Stimulated activated CD8-positive, alpha-beta memory T cell treated with anti-CD3 and anti-CD28 coated beads, Interleukin-4, amount 100 ng/mL, for 4 hours (primary cell): ENCODE results near the gene PPM1D.
"Not testable (repeated sequence)": the region's sequence is repeated elsewhere in the genome, so short reads cannot be mapped to it uniquely, and the experiment has no call there.

ENCODE experiments used
- DNase-seq, 2 donors: peaks; one replicate each; pipeline ENCODE4 v3.0.0-alpha.2; 2020; ENCODE audit warnings: low read depth in 2 of 2, low spot score in 1 of 2

Gene PPM1D

GRCh38 chr17:60664022-60664421 lies 64.0 kb downstream of the PPM1D start:
- no peak for DNase-seq

GRCh38 chr17:60665602-60666001 lies 65.6 kb downstream of the PPM1D start:
- no peak for DNase-seq

GRCh38 chr17:60668741-60669140 lies 68.7 kb downstream of the PPM1D start:
- DNase-seq: not testable (repeated sequence)

GRCh38 chr17:60671482-60671881 lies 71.5 kb downstream of the PPM1D start:
- no peak for DNase-seq

DNA sequence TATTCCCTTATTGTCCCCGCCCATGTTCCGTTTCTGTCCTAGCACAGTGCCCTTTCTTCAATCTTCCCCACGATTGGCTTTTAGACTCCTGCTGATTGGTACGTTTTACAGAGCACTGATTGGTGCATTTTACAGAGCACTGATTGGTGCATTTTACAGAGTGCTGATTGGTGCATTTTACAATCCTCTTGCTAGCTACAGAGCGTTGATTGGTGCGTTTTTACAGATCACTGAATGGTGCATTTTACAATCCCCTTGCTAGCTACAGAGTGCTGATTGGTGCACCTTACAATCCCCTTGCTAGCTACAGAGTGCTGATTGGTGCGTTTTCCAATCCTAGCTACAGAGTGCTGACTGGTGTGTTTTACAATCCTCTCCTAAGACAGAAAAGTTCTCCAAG lies 74.6 kb downstream of the PPM1D start:
- not testable (repeated sequence) for DNase-seq

DNA sequence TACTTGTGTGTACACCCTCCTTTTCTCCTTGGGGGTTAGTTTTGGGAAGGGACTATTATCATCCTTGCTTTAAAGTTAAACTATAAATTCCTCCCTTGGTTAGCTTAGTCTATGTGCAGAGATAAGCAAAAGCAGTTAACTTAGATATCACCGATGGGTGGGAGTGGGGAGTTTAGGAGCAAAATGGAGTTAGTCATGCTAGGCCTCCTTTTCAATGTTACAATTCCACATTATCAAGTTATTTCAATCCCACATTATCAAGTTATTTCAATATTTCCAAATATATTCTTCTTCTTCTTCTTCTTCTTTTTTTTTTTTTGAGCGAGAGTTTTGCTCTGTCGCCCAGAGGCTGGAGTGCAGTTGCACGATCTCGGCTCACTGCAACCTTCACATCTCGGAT lies 76.0 kb downstream of the PPM1D start:
- DNase-seq: no peak

DNA sequence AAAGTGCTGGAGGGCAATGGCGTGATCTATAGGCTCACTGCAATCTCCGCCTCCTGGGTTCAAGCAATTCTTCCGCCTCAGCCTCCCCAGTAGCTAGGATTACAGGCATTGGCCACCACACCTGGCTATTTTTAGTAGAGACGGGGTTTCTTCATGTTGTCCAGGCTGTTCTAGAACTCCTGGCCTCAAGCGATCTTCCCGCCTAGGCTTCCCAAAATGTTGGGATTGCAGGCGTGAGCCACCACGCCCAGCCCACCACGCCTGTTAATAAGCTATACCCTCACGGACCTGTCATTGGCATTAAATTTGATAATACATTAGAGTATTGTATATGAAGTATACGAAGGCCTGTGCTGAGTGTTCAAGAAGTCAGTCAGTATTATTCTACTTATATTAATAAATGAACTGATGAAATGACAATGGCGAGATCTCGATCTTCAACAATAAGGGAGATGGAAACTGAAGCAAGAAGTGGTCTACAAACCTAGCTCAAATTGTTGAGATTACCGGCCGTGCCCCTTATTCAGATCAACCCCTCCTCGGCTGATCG lies 76.8 kb downstream of the PPM1D start:
- DNase-seq: no peak

GRCh38 chr17:60677308-60678117 lies 77.5 kb downstream of the PPM1D start, which contains the start of gene BCAS3:
BCAS3 (plus strand) TSS chr17:60677851.
- peak; percentile 84 to 94 for DNase-seq

GRCh38 chr17:60678118-60678444 lies 78.1 kb downstream of the PPM1D start:
- no peak for DNase-seq

GRCh38 chr17:60679287-60679686 lies 79.3 kb downstream of the PPM1D start:
- no peak for DNase-seq

DNA sequence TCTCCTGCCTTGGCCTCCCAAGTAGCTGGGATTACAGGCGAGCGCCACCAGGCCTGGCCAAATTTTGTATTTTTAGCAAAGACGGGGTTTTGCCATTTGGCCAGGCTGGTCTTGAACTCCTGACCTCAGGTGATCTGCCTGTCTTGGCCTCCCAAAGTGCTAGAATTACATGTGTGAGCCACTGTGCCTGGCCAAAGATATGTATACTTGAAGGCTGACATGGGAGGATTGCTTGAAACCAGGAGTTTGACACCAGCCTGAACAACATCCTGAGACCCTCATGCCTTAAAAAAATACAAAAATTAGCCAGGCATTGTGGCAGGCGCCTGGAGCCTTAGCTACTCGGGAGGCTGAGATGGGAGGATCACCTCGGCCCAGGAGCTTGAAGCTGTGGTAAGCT lies 80.8 kb downstream of the PPM1D start:
- no peak for DNase-seq

GRCh38 chr17:60685437-60685836 lies 85.4 kb downstream of the PPM1D start:
- DNase-seq: no peak

DNA sequence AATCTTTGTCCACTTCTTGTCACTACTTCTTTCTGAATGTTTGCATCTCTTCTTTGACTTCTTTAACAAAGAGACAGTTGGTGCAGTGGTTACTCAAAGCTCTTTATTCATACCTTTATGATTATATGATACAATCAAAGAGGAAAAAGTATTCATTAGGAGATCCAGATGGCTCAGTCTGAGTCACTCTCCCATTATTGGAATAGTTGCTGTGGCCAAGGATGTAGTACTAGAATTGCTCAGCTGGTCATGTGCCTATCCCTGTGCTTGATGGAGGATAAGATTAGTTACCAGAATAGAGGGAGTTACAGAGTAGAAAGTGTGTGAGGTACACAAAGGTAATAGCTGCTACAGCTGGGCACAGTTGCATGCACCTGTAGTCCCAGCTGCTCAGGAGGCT lies 96.0 kb downstream of the PPM1D start:
- no peak for DNase-seq

DNA sequence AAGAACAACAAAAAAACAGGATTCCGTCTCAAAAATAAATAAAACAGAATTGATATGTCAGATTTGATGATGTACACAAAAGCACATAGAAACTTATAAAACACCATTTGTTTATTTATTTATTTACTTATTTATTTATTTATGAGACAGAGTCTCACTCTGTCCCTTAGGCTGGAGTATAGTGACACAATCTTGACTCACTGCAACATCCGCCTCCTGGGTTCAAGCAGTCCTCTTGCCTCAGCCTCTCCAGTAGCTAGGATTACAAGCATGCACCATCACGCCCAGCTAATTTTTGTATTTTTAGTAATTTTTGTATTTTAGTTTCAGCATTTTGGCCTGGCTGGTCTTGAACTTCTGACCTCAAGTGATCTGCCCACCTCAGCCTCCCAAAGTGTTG lies 99.1 kb downstream of the PPM1D start:
- no peak for DNase-seq

DNA sequence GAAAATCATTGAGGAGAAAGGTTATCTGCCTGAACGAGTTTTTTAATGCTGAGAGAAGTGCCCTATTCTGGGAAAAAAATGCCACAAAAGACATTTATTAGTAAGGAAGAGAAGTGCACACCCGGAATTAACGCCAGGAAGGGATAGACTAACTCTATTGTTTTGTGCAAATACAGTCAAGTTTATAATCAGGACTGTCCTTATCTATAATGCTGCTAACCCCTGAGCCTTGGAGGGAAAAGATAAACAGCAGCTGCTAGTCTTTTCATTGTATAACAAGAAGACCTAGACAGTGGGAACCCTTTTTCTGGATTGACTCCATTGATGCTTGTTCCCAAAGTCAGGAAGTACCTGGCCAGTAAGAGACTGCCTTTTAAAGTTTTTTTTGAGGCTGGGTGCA lies 104.2 kb downstream of the PPM1D start:
- no peak for DNase-seq

DNA sequence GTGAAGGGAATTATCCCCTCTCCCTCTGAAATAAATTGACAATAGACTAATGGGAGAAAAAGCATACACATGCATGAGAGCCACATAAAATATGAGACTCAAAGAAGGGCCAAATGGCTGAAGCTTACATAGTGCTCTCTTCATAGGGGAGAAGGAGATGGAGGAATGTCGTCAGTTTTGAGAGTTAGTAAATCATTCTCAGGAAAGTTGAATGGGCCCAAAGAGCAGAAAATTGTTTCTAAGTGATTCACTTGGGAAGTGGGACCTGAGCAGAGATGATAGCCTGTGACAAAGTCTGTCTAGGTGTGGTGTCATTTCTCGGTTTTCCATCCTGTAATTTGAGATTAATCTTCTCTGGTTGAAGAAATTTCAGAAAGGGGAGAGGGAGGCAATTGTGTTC lies 112.7 kb downstream of the PPM1D start:
- no peak for DNase-seq

DNA sequence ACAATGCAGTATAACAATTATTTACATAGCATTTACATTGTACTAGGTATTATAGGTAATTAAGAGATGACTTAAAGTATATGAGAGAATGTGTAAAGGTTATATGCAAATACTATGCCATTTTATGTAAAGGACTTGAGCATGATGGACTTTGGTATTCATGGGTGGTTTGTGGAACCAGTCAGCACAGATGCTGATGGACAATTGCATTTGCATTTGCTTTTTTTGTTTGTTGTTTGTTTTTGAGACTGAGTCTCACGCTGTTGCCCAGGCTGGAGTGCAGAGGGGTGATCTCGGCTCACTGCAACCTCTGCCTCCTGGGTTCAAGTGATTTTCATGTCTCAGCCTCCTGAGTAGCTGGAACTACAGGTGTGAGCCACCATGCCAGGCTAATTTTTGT lies 113.6 kb downstream of the PPM1D start:
- DNase-seq: no peak
